ENCODE measurements around the gene FGF11.

- TF ChIP-seq, protein P1, sequence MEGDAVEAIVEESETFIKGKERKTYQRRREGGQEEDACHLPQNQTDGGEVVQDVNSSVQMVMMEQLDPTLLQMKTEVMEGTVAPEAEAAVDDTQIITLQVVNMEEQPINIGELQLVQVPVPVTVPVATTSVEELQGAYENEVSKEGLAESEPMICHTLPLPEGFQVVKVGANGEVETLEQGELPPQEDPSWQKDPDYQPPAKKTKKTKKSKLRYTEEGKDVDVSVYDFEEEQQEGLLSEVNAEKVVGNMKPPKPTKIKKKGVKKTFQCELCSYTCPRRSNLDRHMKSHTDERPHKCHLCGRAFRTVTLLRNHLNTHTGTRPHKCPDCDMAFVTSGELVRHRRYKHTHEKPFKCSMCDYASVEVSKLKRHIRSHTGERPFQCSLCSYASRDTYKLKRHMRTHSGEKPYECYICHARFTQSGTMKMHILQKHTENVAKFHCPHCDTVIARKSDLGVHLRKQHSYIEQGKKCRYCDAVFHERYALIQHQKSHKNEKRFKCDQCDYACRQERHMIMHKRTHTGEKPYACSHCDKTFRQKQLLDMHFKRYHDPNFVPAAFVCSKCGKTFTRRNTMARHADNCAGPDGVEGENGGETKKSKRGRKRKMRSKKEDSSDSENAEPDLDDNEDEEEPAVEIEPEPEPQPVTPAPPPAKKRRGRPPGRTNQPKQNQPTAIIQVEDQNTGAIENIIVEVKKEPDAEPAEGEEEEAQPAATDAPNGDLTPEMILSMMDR (IDR thresholded peaks at IDR 0.05): no peak
- no peak for TF ChIP-seq POLR2A (IDR thresholded peaks at IDR 0.05)
Measured at GRCh38 chr17:7490144-7490543, 50.8 kb downstream of the FGF11 start.

All from upper lobe of left lung (tissue), 4 donors.